G401 (cell line): Measurements from ENCODE around the gene BLOC1S4. TPM values are rescaled to one million over a fixed set of nuclear protein-coding genes. Genes with fewer than 3 reads are reported as not detected.

ENCODE experiments used
- DNase-seq: peaks from one replicate; pipeline ENCODE4 v3.0.0-alpha.2; 2015; ENCODE audit warnings: low spot score
- in situ Hi-C: cut with HindIII; loops from 2 replicates; pipeline ENCODE4 v1.10.0; 2016; ENCODE audit warnings: low sequenced_read_pairs, mixed read lengths
- total RNA-seq: library from RNA; depleted of rRNA; stranded (reverse); fragments of >200 nt; shearing (Covaris generic); gene quantifications from 2 replicates; pipeline ENCODE4 v1.2.3, GENCODE V29; 2014

BLOC1S4 gene
- total RNA-seq, 1 experiment from 2014 or later: 31.7 TPM

DNA sequence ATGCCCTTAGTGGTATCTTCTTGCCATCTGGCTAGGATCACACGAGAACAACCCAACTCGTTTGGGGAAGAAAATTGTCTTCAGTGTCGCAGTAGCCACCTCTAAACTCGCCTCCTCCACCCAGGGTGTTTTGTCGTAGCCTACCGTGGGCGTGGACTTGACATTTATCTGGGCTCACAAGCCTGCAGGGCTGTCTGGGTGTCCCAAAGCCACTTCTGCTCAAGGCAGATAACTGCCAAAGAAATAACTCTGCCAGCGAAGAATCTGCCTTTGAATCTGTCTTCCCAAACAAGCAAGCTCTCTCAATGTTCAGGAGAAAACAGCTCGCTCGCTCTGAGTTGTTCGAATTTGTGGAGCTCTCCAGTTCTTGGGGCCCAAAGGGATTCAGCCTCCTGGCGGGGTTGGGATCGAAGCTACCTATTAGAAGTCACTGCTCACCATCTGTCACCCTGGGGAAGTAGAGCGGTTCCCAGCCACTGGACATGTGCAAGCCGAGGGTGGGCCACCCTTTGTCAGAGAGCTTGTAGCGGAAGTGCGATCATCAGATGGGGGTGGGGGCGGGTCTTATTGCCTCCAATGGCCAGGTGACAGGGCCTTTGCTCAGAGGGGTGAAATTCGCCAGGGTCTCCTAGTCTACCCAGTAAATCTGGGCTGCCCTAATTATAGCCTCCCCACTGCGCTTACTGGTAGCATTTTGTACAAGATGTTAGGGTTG, 14.8 kb downstream of the BLOC1S4 start:
- DNase-seq: no peak
- in situ Hi-C loops: no loop called here

DNA sequence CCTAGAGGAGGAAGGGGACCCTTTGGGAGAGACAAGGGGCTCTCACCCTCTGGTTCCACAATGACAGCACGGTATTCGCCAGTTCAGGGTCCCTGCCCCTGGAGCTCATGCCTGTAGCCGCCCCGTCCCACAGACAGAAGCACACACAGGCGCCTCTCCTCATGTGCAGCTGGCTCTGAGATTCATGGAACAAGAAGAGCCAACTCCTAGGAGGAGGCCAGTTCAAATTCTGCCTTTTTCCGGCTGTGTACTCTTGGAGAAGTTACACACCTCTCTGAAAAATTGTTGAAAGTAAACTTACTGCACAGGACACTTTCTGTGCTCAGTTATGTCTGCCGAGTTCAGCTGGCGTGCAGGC, 15.3 kb downstream of the BLOC1S4 start:
- in situ Hi-C loops: no loop called here

DNA sequence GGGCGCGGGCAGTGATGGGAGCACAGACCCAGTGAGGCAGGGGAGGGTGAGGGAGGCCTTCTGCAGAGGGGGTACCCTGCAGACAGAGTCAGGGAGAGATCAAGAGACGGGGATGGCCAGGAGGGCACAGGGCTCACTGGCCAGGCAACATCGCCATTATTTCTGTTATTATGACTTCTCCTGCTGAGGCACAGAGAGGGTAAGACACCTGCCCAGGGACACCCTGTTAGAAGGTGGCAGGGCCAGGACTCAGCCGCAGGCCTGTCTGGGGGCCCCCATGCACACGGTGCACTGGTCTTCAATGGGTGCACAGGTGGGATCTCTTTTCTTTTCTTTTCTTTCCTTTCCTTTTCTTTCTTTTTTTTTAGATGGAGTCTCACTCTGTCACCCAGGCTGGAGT, 15.8 kb downstream of the BLOC1S4 start:
- no peak for DNase-seq
- in situ Hi-C loops: no loop called here

More for the DNA sequence above, 15.3 kb downstream of the BLOC1S4 start:
- no peak for DNase-seq

DNA sequence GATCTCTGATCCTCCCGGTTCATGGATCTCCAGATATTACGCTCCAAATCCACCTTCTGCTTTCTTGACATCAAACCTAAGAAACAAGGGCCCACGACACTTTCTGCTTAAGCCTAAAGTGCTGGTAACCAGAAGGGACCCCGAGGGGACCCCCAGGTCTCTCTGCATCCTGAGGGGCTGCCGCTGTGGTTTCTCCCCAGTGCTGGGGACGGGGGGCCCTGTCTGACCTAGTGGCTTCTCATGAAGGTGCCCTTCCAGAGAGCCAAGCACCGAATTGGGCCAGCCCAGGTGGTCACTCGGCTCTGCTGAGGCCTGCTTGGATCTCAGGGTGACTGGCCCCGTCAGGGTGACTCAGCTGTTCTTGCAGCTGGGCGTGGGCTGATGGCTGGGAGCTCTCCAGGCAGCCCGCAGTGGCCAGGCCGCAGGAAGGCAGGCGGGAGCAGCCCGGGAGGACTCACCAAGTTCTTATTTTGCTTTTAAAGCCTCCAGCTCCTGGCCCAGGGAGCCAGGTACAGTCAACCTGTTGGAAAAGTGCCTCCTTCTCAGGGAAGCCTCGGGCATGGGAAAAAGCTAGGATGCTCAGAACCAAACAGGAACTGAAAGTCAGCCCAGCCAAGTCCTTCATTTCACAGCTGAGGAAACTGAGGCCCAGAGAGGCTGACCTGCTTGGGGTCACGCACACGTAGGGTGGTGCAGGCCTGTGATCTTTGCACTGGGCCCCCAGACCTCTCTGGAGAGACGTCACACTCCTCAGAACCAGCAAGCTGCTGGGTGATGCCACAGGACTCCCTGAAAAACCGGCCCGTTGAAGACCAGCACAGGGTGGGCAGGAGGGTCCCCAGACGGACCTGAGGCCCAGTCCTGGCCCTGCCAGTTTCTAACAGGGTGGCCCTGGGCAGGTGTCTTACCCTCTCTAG, 16.7 kb downstream of the BLOC1S4 start:
- in situ Hi-C loops: no loop called here
- DNase-seq: no peak

DNA sequence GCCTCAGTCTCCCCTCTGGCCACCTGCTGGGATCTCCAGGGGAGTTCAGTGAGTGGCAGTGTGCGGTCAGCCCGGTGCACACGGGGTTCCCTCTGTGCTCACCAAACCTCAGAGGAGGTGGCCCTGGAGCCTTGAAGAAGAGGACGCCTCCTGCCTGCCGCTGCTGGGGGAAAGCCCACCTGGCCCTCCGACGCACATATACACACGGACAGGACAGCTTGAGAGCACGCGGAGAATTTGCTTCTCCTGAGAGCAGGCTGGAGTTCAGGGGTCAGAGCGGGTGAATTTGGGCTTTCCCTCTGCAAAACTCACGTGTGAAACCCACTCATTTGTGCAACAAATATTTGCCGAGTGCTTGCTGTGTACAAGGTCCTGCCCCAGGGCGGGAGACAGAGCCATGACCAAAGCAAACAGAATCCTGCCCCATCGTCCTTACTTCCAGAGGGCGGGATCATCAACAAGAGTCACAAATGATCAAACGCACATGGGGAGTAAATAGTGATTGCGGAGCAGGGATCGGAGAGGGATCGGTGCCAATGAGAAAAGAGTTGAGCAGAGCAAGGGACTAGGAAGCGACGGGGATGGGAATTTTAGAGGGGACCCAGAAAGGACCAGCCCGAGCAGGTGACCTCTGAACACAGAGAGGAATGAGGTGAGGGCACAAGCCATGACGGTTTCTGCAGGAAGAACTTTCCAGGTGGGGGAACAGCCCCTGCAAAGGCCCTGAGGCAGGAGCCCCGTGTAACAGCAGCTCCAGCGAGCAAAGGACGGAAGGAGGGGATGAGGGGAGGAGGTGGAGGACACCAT, 17.6 kb downstream of the BLOC1S4 start:
- in situ Hi-C loops: no loop called here
- no peak for DNase-seq

DNA sequence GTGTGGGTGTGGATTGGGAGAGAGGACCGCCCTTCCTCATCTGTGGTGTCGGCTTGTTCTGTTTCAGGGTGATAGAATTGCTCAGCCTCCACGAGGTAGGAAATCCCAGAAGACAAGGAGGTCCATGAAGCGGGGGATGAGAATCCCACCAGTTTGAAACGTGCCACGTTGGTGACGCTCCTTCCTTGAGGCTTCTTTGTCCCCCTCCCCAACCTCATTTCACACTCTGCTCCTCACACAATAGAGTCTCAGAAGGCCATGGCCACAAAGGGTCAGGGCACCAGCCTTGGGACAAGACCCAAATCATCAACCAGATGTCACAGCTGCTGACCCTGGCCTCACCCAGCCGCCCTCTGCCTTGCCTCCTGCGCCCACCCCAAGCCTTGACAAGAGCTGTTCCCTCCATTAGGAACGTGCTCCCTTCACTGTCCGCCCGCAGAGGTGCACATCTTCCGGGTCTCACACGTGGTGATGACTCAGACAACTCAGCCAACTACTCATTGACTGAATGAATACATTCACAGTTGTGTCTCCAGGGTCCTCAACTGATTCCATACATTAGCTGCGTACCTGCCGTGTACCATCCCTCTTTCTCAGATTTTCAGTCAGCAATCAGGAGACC, 18.3 kb downstream of the BLOC1S4 start:
- in situ Hi-C loops: no loop called here
- no peak for DNase-seq

DNA sequence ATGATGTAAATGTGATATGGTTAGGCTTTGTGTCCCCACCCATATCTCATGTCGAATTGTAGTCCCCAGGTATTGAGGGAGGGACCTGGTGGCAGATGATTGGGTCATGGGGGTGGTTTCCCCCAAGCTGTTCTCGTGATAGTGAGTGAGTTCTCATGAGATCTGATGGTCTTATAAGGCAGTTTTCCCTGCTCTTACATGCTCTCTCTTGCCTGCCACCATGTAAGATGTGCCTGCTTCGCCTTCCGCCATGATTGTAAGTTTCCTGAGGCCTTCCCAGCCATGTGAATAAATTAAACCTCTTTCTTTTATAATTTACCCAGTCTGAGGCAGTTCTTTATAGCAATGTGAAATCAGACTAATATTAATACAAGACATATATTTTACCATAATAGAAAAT, 23.9 kb downstream of the BLOC1S4 start:
- no peak for DNase-seq
- in situ Hi-C loops: no loop called here

DNA sequence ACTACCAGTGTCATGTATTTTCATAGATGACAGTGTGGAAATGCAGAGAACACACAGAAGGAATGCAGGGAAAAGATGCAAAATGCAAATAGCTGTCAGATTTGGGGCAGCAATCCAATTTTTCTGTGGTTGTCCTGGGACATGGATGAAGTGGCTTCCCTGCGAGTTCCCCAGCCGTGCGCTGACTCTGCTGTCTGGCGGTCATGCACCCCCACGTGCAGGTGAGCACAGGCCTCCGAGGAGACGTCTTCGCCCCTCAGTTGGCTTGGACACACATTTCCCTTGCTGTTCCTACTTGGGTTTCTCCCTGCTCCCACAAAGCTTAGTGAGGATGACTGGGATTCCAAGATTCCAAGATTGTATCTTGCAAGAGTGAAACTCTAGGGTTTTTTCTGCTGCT, 24.4 kb downstream of the BLOC1S4 start:
- in situ Hi-C loops: no loop called here
- DNase-seq: no peak

DNA sequence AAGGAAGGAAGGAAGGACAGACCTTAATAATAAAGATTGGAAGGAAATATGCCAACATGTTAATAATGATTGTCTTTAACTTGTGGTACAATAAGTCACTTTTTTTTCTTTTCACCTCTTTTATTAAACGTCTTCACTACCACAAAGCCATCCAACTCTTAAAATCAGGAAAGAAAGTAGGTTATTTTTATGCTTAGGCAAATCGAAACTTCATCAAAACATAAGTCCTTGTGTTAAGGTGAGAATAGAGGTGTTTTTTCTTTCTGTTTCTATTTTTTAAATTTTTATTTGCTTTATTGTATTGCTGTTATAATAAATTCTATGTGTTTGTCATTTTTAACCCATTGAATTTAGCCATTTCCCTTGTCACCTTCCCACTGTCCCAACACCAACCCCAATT, 26.5 kb downstream of the BLOC1S4 start:
- in situ Hi-C loops: no loop called here

DNA sequence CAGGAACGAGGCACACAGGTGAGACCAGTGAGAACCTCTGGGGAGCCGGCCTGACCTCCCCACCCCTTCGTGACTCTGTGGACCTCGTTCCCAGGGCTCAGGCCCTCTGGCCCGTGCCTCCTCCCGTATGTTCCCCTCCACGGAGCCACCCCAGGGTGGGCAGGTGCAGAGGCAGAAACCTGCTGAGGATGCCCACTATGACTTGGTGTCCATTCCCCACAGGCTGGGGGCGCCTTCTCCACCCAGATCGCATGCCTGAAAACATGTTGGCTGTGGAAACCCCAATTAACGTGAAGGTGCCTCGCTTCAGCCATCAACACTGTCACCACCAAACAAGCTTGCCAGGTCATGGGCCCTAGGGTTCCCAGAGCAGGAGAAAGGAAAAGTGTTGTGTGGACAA, 27.0 kb downstream of the BLOC1S4 start:
- no peak for DNase-seq
- in situ Hi-C loops: no loop called here

More for the DNA sequence above, 26.5 kb downstream of the BLOC1S4 start:
- no peak for DNase-seq

DNA sequence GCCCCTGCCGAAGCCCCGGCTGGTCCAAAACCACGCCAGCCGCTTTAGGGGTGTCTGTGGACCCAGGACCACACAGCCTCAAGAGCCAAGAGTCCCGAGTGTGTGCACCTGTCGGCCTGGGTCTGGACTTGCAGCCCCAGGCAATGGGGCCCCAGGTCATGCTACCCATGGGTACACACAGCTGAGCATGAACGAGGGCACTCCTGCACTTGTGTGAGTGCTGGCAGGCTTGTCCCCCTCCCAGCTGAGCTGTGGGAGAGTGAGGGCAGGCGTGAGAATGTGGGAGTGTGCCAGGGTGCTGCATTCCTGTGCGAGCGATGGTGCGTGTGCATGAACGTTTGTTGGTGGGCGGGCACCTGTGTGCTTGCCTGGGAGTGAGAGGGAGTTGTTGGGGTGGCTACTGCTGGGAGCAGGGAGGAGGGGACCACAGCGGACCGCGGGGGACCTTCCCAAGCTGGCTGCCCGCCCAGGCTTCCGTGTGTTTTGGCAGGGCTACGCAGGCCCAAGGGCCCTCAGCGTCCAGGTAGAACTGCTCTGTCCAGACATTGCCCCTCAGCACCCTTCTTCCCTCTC, 30.8 kb downstream of the BLOC1S4 start:
- in situ Hi-C loops: no loop called here
- DNase-seq: no peak

DNA sequence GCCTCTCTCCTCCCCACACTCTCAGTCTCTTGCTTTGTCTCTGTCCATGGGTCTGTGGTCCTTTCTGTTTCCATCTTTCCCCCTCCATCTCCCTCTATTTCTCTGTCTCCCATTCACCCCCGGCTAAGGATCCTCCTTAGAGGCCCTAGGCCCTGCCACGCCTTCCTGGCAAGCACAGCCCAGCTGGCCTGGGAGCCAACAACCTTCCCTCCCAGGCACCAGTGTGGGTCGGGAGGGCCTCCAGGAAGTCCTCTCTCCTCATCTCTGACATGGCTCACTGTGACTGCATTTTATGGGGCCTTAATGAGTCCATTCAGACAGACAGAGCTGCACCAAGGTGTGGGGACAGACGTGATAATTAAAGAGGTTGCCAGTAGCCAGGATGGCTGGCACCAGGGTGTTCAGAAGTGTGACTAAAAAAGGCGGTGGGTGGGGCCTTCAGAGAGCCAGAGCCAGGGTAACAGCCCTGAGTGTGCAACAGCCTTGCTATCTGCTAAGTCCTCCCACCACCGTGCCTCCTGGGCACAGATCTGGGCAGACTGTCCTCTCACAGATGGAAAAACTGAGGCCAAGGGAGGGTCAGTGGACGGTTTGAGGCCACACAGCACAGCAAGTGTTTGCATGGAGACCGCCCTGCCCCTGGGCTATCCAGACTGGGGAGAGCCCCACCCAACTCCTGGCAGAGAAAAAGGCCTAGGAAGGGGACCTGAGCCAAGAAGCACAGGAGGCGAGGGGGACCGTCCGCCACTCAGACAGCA, 31.5 kb downstream of the BLOC1S4 start:
- in situ Hi-C loops: no loop called here

DNA sequence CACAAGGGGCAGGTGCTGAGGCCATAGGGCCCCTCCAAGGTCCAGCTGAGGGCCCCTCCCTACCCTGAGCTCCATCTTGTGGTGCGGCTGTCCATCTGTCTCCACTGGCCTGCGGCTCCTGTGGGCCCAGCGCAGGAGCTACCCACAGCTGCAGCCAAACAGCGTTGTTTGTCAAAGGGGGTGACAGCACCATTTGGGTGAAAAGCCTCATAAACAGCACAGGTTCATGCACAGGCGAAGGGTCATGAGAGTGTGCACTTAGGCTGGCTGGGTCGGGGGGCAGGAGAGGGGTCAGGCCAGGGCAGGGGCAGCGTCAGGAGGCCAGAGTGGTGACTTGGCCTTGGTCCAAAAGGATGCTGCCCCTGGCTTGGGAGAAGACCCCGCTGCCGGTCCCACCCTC, 32.3 kb downstream of the BLOC1S4 start:
- no peak for DNase-seq
- in situ Hi-C loops: no loop called here

More for the DNA sequence above, 31.5 kb downstream of the BLOC1S4 start:
- no peak for DNase-seq

DNA sequence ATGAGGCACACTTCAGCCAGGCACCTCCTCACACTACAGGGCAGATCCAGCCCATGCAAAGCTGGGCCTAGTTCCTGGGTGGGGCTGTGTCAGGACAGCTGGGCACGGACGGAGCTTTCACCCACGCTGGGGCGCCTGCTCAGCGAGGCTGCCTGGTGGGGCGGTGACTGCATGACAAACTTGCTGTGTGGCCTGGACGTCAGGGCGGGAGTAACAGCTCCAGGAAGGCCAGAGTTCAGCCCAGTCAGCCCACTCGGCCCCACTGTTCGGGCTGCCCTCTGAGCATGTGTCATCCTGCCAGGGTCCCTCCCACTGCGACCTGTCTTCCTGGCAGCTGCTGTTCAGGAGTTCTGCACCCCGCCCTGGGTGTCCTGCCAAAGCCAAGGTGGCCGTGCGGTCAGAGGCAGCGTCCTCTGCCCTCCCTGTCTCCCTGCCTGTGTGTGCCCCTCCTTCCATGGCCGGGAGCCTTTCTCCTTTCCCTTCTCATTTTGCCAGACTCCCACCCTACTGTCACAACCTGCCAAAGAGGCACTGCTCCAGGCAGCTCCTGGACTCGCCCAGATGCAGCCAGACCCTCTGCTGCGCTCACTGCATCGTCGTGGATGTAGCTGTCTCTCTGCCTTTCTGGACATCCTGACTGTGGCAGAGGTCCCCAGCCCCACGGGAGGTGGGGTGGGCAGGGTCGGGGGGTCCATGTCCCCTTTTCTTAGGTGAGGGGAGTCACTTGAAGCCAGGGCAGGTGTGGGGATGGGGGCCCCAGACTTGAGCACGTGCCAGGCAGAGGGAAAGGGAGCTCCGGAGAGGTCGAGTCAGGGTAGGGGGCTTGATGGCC, 33.6 kb downstream of the BLOC1S4 start:
- in situ Hi-C loops: no loop called here
- DNase-seq: no peak

DNA sequence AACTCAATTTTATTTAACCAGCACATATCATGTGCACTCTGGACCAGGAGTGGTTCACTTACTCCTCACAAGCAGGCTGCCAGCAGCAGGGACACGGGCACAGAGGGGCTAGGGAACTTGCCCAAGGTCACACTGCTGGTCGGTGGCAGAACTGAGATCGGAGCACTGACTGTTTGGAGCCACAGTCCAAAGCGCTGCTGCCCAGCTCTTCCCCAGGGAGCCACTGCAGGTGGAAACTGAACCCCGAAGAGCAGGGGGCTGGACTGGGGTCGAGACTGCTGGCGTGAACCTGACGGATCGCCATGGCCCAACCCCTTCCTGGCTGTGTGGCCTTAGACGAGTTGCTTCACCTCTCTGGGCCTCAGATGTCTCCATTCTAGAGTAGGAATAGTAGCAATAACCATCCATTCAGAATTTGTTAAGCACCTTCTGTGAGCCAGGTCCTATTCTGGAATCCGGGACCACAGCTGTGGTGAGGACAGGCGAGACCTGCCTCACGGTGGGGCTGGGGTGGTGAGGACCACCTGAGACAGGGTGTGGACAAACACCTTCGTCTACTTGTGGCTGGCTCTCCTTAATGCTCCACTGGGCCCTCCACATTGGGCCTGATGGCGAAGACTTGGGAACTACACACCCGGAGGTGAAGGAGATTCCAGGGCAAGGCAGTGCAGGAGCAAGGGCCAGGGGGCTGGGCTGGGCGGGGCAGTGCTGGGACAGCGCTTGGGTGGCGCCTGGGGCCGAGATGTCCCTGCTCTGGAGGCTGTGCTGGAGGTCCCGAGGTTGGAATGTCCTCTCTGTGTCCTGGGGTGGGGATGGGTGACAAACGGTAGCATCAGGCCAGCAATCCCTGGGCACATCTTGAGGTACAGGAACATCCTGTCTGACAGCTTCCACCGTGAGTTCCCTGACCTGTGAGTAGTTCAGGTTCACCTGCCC, 34.6 kb downstream of the BLOC1S4 start:
- no peak for DNase-seq
- in situ Hi-C loops: no loop called here

DNA sequence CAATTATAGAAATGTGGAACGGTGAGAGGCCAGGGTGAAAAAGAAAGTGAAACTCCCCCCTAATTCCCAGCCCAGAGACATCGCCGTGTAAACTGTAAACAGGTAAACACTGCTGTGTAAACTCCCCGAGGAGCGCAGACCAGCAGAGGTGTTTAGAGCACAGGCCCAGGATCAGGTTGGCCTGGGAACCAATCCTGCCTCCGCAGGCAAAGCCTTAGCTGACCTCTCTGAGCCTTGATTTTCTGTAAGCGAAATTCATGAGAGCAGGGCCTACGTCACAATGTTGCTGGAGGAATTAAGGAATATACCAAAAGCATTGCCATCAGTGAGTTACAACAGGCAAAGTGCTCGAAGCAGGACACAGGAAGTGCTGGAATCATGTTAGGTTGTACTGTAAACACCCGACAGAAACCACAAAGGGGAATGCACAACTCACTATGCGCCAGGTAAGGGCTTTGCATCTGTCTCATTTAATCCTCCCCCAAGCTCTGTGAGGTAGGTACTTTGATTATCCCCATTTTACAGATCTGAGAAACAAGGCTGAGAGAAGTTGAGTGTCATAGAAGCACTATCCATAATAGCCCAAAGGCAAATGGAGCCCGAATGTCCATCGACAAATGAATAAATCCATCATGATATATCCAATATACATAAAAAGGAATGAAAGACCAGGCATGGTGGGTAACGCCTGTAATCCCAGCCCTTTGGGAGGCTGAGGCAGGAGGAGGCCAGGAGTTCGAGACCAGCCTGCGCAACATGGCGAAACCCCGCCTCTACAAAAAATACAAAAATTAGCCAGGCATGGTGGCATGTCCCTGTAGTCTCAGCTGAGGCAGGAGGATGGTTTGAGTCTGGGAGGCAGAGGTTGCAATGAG, 35.9 kb downstream of the BLOC1S4 start:
- in situ Hi-C loops: no loop called here

More for the DNA sequence above, 35.9 kb downstream of the BLOC1S4 start:
- DNase-seq: no peak
